Kidney tubule cell (primary cell): ENCODE data around the gene ST13.
"Not testable (repeated sequence)": the region's sequence is repeated elsewhere in the genome, so short reads cannot be mapped to it uniquely, and the experiment has no call there.

Experiments used
- DNase-seq: peaks from one replicate; pipeline ENCODE4 v3.0.0-alpha.2; 2018; ENCODE audit warnings: low spot score

ST13 gene

GRCh38 chr22:40781749-40782148 lies 74.7 kb downstream of the ST13 start:
- not testable (repeated sequence) for DNase-seq
